ENCODE measurements around the gene SOX15. TPM values are rescaled to one million over a fixed set of nuclear protein-coding genes. Genes with fewer than 3 reads are reported as not detected.

The SOX15 gene
- total RNA-seq, 4 donors from 2014 or later, result 1.9 to 2.7 (median 2.4) TPM; not detected in 1

DNA sequence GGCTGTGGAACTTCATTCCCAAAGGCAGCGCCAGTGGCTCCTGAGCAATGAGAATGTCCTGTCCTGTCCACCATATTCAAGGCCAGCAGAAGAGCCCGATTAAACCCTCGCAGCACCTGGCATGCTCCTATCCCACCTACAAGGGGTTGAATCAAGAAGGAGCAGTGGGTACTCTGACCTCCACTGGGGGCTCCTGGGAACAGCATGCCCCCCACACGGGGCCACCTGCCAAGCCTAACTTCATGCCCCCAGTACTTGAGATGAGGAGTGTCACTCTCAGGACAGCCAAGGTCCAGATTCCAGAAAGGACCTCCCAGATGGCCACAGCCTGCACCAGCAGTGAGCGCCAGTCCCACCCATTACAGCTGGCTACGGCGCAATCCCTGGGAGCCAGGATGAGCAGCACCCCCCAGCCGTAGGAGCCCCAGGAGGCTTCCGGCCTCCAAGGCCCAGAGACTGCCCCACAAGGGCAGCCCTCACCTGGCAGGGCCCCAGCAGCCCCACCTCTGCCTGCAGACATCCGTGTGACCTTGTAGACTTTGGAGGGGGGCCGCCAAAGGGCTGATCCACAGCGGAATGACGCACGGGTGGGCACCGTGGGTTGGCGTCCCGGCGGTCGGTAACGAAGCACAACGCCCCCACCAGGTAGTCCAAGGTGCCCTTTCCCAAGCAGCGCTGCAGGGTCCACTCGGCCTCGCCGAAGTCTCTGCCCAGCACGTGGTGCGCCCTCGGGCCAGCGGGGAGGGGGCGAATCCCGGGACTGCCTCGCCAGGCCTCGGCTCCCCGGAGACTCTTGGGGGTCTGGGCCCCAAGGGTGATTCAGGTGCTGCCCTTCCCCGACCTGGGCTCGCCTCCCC, 7.3 kb downstream of the SOX15 start:
- Histone ChIP-seq H3K4me1 (peaks cover 10 to 64% (median 38%) of the 10 kb centered on the region in 4 donors), H3K36me3 (peaks cover 0 to 18% (median 0%) of the 10 kb centered on the region in 3 donors), H3K27me3 (no peaks in the 10 kb centered on the region), H3K9me3 (no peaks in the 10 kb centered on the region), H3K27ac (peak overlapping the region; percentile 88 to 96 (median 92)), H3K4me3 (peak overlapping the region; percentile 52 to 75 (median 68))
- DNase-seq, result no peak
- TF ChIP-seq CTCF (IDR thresholded peaks at IDR 0.05), result no peak
- TF ChIP-seq POLR2A (IDR thresholded peaks at IDR 0.05), result no peak

DNA sequence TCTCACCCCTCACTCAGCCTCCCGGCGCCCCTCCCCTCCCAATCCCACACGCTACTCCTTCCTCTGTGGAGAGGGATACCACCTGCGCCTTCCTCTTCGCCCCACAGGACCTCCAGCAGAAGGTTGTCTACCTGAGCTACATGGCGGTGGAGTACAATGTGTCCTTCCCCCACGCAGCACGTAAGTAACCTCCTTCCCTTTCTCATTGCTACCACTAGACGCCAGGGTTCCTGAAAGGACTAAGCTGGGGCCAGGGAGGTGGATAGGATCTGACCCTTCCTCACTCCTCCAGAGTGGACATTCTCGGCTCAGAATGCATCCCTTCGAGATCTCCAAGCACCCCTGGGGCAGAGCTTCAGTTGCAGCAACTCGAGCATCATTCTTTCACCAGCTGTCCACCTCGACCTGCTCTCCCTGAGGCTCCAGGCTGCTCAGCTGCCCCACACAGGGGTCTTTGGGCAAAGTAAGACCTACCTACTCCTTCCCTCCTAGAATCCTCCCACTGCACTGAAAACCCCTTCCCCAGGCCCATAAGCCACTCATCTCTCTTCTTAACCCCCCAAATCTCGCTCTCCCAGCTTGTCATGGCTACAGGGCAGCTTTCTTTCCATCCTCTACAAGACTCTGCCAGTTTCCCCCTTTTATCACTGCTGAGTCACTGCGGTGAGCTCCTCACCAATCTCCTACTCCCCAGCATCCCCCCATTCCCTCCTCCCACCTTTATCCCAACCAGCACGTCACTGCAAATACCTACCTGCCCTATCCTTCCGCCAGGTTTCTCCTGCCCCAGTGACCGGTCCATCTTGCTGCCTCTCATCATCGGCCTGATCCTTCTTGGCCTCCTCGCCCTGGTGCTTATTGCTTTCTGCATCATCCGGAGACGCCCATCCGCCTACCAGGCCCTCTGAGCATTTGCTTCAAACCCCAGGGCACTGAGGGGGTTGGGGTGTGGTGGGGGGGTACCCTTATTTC, 9.0 kb downstream of the SOX15 start:
- no peak for DNase-seq
- no peaks in the 10 kb centered on the region for H3K27me3 ChIP-seq
- peaks cover 10 to 80% (median 38%) of the 10 kb centered on the region in 4 donors for H3K4me1 ChIP-seq
- TF ChIP-seq CTCF (IDR thresholded peaks at IDR 0.05) (no peak), POLR2A (IDR thresholded peaks at IDR 0.05) (no peak)
- H3K4me3 ChIP-seq, result peak overlapping the region in 2 of 4 donors; percentile 48 to 54
- H3K9me3 ChIP-seq, result no peaks in the 10 kb centered on the region
- peaks cover 0 to 30% (median 0%) of the 10 kb centered on the region in 3 donors for H3K36me3 ChIP-seq
- H3K27ac ChIP-seq, result peak overlapping the region; percentile 83 to 93 (median 90)

DNA sequence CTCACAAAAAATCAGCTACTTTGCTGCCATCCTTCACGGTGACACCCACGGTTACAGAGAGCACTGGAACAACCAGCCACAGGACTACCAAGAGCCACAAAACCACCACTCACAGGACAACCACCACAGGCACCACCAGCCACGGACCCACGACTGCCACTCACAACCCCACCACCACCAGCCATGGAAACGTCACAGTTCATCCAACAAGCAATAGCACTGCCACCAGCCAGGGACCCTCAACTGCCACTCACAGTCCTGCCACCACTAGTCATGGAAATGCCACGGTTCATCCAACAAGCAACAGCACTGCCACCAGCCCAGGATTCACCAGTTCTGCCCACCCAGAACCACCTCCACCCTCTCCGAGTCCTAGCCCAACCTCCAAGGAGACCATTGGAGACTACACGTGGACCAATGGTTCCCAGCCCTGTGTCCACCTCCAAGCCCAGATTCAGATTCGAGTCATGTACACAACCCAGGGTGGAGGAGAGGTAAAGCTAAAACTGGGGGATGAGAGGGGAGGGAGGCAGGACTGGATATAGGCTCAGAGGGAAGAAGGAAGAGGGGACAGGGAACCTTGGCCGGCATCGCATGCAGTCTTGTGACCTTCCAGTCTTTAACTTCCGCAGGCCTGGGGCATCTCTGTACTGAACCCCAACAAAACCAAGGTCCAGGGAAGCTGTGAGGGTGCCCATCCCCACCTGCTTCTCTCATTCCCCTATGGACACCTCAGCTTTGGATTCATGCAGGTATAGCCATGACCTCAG, 9.9 kb downstream of the SOX15 start:
- TF ChIP-seq CTCF (IDR thresholded peaks at IDR 0.05) (no peak), POLR2A (IDR thresholded peaks at IDR 0.05) (no peak)
- no peaks in the 10 kb centered on the region for H3K9me3 ChIP-seq
- DNase-seq, result no peak
- H3K27ac ChIP-seq, result peak overlapping the region; percentile 83 to 93 (median 90)
- peaks cover 10 to 86% (median 40%) of the 10 kb centered on the region in 4 donors for H3K4me1 ChIP-seq
- no peaks in the 10 kb centered on the region for H3K27me3 ChIP-seq
- peaks cover 0 to 39% (median 0%) of the 10 kb centered on the region in 3 donors for H3K36me3 ChIP-seq
- H3K4me3 ChIP-seq, result peak overlapping the region in 3 of 4 donors; percentile 24 to 54 (median 48)

GRCh38 chr17:7579001-7579833, 10.7 kb downstream of the SOX15 start, which contains the start of gene CD68:
Gene CD68, plus strand, starts transcription at chr17:7579638. Its CDS starts 40 bp downstream, at chr17:7579678.
- TF ChIP-seq POLR2A (IDR thresholded peaks at IDR 0.05), result peak; percentile 89 to 95
- TF ChIP-seq CTCF (IDR thresholded peaks at IDR 0.05), result no peak
- peak within 1 kb of the TSS; percentile 12 to 54 (median 36) for H3K4me3 ChIP-seq
- peak; percentile 75 to 93 (median 84) for DNase-seq
- peak within 1 kb of the TSS; percentile 83 to 93 (median 90) for H3K27ac ChIP-seq
- no peaks in the 10 kb centered on the region for H3K27me3 ChIP-seq
- H3K36me3 ChIP-seq, result peaks cover 0 to 47% (median 0%) of the 10 kb centered on the region in 3 donors
- H3K4me1 ChIP-seq, result peaks cover 10 to 86% (median 45%) of the 10 kb centered on the region in 4 donors
- H3K9me3 ChIP-seq, result no peaks in the 10 kb centered on the region

Measured in Peyer's patch (tissue), 4 donors.